Motor neuron (in vitro differentiated cells): ENCODE results near the gene TYMS. TPM values are rescaled to one million over a fixed set of nuclear protein-coding genes. Genes with fewer than 3 reads are reported as not detected.

Experiments
- ATAC-seq, 8 experiments: fragments of 200-7000 bp; cut with Tn5 transposase; replicated peaks in 6 of 8; 2 replicates each; pipeline ENCODE4 v1.8.0; 2021; ENCODE audit warnings: mild to moderate bottlenecking in 8 of 8, moderate library complexity in 8 of 8
- H3K27ac ChIP-seq, 2 donors: fragments of 250-450 bp; sonication (Bioruptor Pico); 2 replicates each; pipeline ENCODE4 v1.9.0; 2021; ENCODE audit warnings: antibody characterized with exemption in 2 of 2, mild to moderate bottlenecking in 2 of 2, moderate library complexity in 1 of 2
- H3K4me1 ChIP-seq, 2 donors: fragments of 250-450 bp; sonication (Bioruptor Pico); replicated peaks in 1 of 2; 2 replicates each; pipeline ENCODE4 v1.6.1; 2021; ENCODE audit warnings: antibody characterized with exemption in 2 of 2, mild to moderate bottlenecking in 2 of 2, moderate library complexity in 1 of 2
- H3K4me3 ChIP-seq, 5 donors: fragments of 250-450 bp; sonication (Bioruptor Pico); 2 replicates each; pipeline ENCODE4 v1.9.0; 2021; ENCODE audit warnings: antibody characterized with exemption in 5 of 5, mild to moderate bottlenecking in 5 of 5, moderate library complexity in 4 of 5
- WGBS, 10 experiments: fragments of 450-650 bp; shearing (Covaris generic); methylation state at CpG; one replicate each; pipeline ENCODE4 v1.0.0; 2022; 5-methylcytosine and 5-hydroxymethylcytosine counted together
- in situ Hi-C, 9 experiments: fragments of 400-800 bp; cut with MboI; loops; one replicate each; pipeline ENCODE4 v1.15.0; 2021; ENCODE audit warnings: low sequenced_read_pairs in 9 of 9, low pct_unique_long_range_greater_than_20kb in 2 of 9; ENCODE audit not compliant: unreplicated experiment in 9 of 9
- total RNA-seq, 8 experiments: library from RNA; unstranded; fragments of 300-600 nt; gene quantifications; 2 replicates each; pipeline versions ENCODE4 v1.2.3 to v1.2.4, GENCODE V29; 2022

Gene TYMS
- total RNA-seq, result 100 to 1,000 TPM in 2 of 8 experiments, 10 to 100 TPM in 4, 1 to 10 TPM in 2; 6.5 to 127 (median 14.7) TPM

DNA sequence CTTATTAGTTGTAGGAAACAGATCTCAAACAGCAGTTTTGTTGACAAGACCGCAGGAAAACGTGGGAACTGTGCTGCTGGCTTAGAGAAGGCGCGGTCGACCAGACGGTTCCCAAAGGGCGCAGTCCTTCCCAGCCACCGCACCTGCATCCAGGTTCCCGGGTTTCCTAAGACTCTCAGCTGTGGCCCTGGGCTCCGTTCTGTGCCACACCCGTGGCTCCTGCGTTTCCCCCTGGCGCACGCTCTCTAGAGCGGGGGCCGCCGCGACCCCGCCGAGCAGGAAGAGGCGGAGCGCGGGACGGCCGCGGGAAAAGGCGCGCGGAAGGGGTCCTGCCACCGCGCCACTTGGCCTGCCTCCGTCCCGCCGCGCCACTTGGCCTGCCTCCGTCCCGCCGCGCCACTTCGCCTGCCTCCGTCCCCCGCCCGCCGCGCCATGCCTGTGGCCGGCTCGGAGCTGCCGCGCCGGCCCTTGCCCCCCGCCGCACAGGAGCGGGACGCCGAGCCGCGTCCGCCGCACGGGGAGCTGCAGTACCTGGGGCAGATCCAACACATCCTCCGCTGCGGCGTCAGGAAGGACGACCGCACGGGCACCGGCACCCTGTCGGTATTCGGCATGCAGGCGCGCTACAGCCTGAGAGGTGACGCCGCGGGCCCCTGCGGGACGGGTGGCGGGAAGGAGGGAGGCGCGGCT lies at the start of gene TYMS:
Gene TYMS (plus strand): TSS at position 343 of the 690 bp plus-strand sequence. CDS start 90 bp downstream, at position 433.
- peak; percentile 62 to 74 (median 70) for ATAC-seq
- in situ Hi-C loops, result no loop called here
- Histone ChIP-seq H3K4me1 (peaks cover 0 to 2% of the 10 kb centered on the region in 2 donors), H3K27ac (peak within 1 kb of the TSS; percentile 3 to 81), H3K4me3 (peak within 1 kb of the TSS; percentile 59 to 82 (median 67))
- WGBS, 10 experiments, result 0 to 10% (median 1%) methylated on average over 2 to 13 of the region's 79 CpGs; no CpG with 5 or more reads in 6 of the 10 experiments

DNA sequence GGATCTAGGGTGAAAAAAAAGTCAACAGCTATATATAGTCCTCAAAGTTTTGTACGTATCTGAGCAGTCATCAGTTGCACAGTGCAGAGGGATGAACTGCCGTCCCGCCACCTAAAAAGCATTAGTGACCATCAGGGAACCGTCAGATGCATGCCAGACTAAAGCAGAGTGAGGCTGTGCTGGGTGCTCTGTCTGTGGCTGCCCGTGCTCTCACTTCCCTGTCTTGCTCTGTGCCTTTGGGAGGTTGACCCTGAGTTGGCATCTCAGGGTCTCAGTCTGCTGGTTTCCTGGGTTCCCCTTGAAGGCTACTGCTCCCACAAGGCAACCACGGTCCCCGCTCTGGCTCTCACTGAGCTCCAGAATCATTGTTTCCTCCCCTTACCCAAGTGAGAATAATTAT lies 49.5 kb upstream of the TYMS start:
- Histone ChIP-seq H3K4me1 (no peaks in the 10 kb centered on the region), H3K4me3 (no peak overlapping the region), H3K27ac (no peak overlapping the region)
- in situ Hi-C loops, result loop anchor here in 5 of 9 experiments (25.0 kb wide), 3 partner anchors 96 to 229 kb away; partner anchors contain the start of genes COLEC12 (in 1 of the 5) and YES1 (in 1 of the 5)
- no peak for ATAC-seq
- WGBS, 10 experiments, result 80 to 100% (median 90%) methylated on average over 1 to 6 of the region's 7 CpGs

DNA sequence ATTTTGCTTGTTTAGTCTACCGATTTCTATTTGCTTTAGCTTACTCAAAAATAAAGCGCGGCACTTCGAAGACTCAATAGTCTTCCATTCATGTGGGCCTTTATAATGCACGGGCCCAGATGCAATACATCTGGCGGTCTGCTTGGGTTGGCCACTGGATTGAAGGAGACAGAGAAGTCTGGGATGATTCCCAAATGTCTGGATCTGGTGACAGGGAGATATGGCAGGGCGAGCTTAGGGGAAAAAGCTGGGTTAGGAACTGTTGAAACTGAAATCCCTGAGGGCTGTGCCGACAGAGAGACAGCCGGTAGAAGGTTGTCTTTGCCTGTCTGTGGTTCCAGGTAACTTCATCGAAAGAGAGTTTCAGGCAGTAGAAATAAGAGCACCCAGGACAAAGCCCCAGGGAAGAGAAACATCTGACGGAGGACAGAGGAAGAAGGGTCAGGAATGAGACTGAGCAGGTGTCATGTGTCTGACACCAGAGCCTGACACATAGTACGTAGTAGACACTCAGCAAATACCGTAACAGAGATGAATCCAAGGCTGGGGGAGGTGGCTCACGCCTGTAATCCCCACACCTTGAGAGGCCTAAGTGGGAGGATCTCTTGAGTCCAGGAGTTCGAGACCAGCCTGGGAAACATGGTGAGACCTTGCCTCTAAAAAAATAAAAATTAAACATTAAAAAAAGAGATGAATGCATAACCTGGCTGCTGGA lies 47.1 kb upstream of the TYMS start:
- ATAC-seq, result no peak
- H3K27ac ChIP-seq, result no peak overlapping the region
- in situ Hi-C loops, result loop anchor here in 6 of 9 experiments (10.0 to 25.0 kb wide), 4 partner anchors 98 to 326 kb away; partner anchors contain the start of genes COLEC12 (in 1 of the 6) and YES1 (in 1 of the 6)
- no peak overlapping the region for H3K4me3 ChIP-seq
- 0 to 93% (median 68%) methylated on average over 1 to 11 of the region's 15 CpGs for WGBS, 10 experiments
- H3K4me1 ChIP-seq, result no peaks in the 10 kb centered on the region

DNA sequence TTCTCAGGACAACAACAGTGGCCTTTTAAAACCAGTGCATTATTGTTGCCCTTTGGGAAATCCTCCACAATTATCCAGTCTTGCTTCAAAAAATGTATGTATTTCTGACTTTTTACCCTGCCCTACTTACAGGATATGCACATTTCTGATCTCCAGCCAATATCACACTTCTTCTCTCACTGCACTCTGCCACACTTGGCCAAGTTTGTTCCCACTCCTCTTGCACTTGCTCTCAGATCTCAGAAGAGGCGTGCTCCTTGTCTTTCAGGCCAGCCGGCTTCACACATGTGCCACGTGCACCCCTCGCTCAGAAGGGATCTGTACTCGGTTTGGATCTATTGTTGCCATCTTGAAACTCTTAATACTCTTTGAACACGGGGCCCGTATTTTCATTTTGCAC lies 45.3 kb upstream of the TYMS start:
- Histone ChIP-seq H3K4me3 (no peak overlapping the region), H3K27ac (no peak overlapping the region), H3K4me1 (no peaks in the 10 kb centered on the region)
- no peak for ATAC-seq
- in situ Hi-C loops, result loop anchor here in 6 of 9 experiments (10.0 to 25.0 kb wide), 4 partner anchors 100 to 327 kb away; partner anchors contain the start of genes COLEC12 (in 1 of the 6) and YES1 (in 1 of the 6)
- WGBS, 10 experiments, result 60 to 94% (median 81%) methylated on average over 1 to 7 of the region's 7 CpGs; no CpG with 5 or more reads in 2 of the 10 experiments

DNA sequence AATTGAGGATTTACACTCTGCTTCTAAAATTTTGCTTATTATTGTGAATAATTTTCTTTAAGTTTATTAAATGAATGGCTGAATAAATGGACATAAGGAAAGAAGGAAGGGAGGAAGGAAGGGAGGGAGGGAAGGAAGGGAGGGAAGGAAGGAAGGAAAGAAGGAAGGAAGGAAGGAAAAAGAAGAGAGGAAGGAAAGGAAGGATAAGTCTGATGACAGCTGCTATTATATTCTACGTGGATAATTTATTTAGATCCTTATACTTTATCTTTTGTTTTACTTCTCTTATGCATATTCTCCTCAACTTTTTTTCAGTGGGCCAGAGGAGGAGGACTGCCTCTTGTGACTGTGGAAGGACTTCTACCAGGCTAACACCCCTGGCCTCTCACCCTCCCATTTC lies 43.3 kb upstream of the TYMS start:
- WGBS, 10 experiments, result 25 to 100% (median 69%) methylated on average over 1 of the region's 1 CpG; no CpG with 5 or more reads in 6 of the 10 experiments
- Histone ChIP-seq H3K4me3 (no peak overlapping the region), H3K4me1 (no peaks in the 10 kb centered on the region), H3K27ac (no peak overlapping the region)
- in situ Hi-C loops, result loop anchor here in 6 of 9 experiments (10.0 to 25.0 kb wide), 4 partner anchors 102 to 329 kb away; partner anchors contain the start of genes COLEC12 (in 1 of the 6) and YES1 (in 1 of the 6)
- no peak for ATAC-seq

DNA sequence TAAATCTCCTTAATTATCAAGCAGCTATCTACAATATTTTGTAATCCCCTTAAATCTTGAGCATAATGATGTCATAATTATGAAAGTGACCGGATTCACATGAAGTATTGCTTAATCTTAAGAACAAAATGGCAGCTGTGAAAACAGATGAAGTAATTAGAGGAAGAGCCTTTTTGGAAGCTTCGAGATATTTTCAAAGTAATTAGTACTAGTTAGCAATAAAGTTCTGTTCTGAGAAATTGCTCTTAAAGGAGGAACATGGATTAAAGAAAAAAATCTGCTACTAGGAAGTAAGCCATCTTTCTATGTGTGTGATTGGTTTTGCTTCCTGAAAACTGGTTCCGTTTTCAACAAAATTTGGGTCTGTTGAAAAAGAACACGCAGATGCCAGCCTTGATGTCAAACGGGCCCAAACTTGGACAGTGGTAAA lies 42.3 kb upstream of the TYMS start:
- no peak overlapping the region for H3K4me3 ChIP-seq
- 50 to 100% (median 80%) methylated on average over 1 to 5 of the region's 5 CpGs for WGBS, 10 experiments
- no peaks in the 10 kb centered on the region for H3K4me1 ChIP-seq
- H3K27ac ChIP-seq, result no peak overlapping the region
- in situ Hi-C loops, result loop anchor here in 6 of 9 experiments (10.0 to 25.0 kb wide), 4 partner anchors 103 to 330 kb away; partner anchors contain the start of genes COLEC12 (in 1 of the 6) and YES1 (in 1 of the 6)
- no peak for ATAC-seq

DNA sequence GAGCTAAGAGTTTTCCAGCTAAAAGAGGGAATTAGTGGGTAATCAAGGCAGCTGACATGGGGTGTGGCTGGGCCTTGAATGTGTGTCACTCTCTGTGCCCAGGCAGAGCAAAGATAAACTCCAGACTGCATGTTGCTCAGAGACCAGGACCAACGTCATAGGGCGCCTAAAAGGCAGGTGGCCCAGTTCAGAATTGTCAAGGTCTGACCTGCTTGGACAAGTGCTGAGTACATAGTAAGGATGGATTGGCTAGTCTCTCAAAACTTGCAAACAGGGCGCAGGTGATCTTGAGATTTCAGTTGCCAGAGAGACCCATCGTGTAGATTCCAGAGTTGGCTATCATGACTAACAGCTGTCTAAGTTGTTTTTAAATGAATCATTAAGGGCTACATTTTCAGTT lies 41.7 kb upstream of the TYMS start:
- in situ Hi-C loops, result loop anchor here in 6 of 9 experiments (10.0 to 25.0 kb wide), 4 partner anchors 103 to 331 kb away; partner anchors contain the start of genes COLEC12 (in 1 of the 6) and YES1 (in 1 of the 6)
- Histone ChIP-seq H3K4me3 (no peak overlapping the region), H3K27ac (no peak overlapping the region), H3K4me1 (no peaks in the 10 kb centered on the region)
- no peak for ATAC-seq
- 25 to 85% (median 67%) methylated on average over 1 to 4 of the region's 4 CpGs; no CpG with 5 or more reads in 3 of the 10 experiments for WGBS, 10 experiments

DNA sequence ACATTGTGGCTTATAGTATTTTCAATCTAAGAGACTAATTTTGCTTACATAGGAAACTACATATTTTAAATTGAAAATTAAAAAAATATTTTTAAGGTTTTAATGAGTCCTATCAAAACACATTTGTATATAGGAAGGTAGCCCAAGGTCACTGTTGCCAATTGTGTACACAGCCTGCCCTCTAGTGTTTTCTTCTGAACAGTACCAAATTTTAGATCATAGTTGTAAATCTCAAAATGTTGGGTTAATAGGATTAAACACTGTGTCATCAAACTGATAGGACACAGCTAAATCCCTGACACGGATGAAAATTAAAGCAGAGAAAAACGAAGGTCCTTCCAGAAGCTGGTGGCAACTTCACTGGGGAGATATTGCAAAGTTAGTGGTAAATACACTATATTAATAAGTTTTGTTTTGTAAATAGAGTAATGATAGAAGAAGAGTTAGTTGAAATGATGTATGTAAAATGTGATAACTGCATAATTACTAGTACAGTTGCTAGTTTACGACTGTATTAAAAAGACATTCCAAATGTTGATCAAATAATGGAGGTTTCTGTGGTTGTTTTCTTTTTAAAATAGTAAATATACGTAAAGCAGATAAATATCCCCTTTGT lies 41.0 kb upstream of the TYMS start:
- 23 to 78% (median 38%) methylated on average over 2 to 4 of the region's 4 CpGs for WGBS, 10 experiments
- peak in 5 of 8 experiments; percentile 18 to 67 (median 54) for ATAC-seq
- no peak overlapping the region for H3K27ac ChIP-seq
- H3K4me1 ChIP-seq, result no peaks in the 10 kb centered on the region
- H3K4me3 ChIP-seq, result no peak overlapping the region
- in situ Hi-C loops, result loop anchor here in 6 of 9 experiments (10.0 to 25.0 kb wide), 4 partner anchors 104 to 332 kb away; partner anchors contain the start of genes COLEC12 (in 1 of the 6) and YES1 (in 1 of the 6)

DNA sequence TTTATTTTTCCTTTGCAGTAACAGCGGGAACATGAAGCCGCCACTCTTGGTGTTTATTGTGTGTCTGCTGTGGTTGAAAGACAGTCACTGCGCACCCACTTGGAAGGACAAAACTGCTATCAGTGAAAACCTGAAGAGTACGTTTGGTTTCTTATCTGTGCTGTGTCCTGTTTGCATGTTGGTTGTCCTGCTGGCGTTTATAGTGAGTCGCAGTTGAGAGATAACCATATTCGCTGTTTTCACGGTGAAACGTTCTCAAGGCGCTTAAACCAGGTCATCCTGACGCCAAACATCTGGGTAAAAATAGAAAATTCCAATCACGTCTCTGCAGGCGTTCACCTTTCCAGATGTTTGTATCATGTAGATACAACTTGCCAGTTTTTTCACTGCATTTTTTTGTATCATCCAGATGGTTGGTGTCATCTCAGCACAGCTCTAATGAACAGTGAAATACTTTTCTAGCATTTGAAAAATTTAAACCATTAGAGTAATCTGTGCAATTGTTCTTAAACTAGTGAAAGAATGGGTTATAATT lies 39.4 kb upstream of the TYMS start:
- WGBS, 10 experiments, result 26 to 99% (median 78%) methylated on average over 2 to 11 of the region's 13 CpGs; no CpG with 5 or more reads in 2 of the 10 experiments
- ATAC-seq, result no peak
- Histone ChIP-seq H3K4me1 (no peaks in the 10 kb centered on the region), H3K4me3 (no peak overlapping the region), H3K27ac (no peak overlapping the region)
- in situ Hi-C loops, result loop anchor here in 6 of 9 experiments (10.0 to 25.0 kb wide), 4 partner anchors 106 to 333 kb away; partner anchors contain the start of genes COLEC12 (in 1 of the 6) and YES1 (in 1 of the 6)

DNA sequence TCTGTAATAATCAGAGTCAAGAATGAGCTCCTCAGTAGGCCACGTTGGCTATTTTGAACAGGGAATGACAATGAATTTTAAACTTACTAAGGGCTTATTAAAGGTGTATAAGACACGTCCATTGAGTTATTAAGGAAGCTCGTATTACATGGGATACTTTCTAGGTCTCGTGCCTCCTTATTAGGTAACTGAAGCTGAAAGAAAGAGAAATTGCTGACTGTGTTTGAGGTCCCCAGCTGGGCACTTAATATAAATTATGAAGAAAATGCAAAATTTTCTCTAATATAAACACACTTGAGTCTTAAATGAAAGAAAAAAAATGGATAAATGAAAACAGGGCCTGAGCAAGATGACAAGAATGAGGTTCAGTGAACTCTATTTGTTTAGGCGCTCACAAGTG lies 38.8 kb upstream of the TYMS start:
- no peak overlapping the region for H3K4me3 ChIP-seq
- no peak overlapping the region for H3K27ac ChIP-seq
- in situ Hi-C loops, result loop anchor here in 6 of 9 experiments (10.0 to 25.0 kb wide), 4 partner anchors 106 to 334 kb away; partner anchors contain the start of genes COLEC12 (in 1 of the 6) and YES1 (in 1 of the 6)
- no peaks in the 10 kb centered on the region for H3K4me1 ChIP-seq
- WGBS, 10 experiments, result 57 to 92% (median 82%) methylated on average over 1 to 5 of the region's 5 CpGs
- no peak for ATAC-seq

DNA sequence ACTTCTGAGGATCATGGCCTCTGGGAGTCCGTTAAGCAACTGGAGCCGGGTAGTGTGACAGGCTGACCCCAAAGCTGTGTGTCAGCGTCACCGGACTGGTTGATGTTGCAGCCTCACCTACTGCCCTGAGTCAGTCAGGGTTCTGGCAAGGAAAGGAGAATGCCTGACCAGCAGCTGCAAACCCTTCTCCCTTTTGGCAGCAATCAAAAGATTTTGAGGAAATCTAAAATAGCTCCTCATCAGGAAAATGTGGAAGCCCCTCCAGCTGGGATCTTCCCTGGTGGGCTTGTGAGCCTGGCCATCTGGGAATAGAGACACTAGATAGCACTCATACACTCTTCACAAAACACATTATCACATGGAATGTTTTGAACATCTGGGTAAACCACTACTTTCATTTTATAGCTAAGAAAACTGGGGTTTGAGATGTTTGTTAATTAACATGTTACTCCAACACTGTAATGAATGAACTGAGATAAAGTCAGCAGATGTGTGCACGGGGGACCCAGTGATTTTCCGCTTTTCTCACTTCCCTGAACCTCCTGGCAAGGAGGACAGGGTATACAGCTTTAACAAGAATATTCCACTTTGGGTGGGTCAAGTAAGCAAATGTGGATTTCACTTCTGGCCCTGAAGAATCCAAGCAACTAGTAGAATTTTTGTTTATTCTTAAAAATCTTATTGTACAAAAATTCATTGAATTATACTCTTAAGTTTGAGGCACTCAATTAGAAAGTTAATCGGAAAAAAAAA lies 36.0 kb upstream of the TYMS start:
- WGBS, 10 experiments, result 0 to 76% (median 46%) methylated on average over 1 to 5 of the region's 7 CpGs; no CpG with 5 or more reads in 1 of the 10 experiments
- ATAC-seq, result peak in 5 of 8 experiments; percentile 49 to 92 (median 74)
- Histone ChIP-seq H3K4me1 (no peaks in the 10 kb centered on the region), H3K4me3 (no peak overlapping the region), H3K27ac (no peak overlapping the region)
- in situ Hi-C loops, result loop anchor here in 5 of 9 experiments (10.0 to 25.0 kb wide), 4 partner anchors 109 to 216 kb away; partner anchors contain the start of genes COLEC12 (in 1 of the 5) and YES1 (in 1 of the 5)
